Suprapubic skin (tissue), 4 donors: ENCODE measurements around the gene SHROOM2.

ENCODE experiments used
- EP300 ChIP-seq: sonication (generic); formaldehyde crosslinking; IDR thresholded peaks from one replicate; pipeline ENCODE4 v1.6.1; 2017; ENCODE audit warnings: antibody characterized with exemption
- POLR2A ChIP-seq, 2 donors: fragments of 450-650 bp; IDR thresholded peaks; one replicate each; pipeline ENCODE4 v1.6.1; 2017; ENCODE audit warnings: antibody characterized with exemption in 2 of 2, mild to moderate bottlenecking in 2 of 2, moderate library complexity in 2 of 2
- POLR2AphosphoS5 ChIP-seq, 3 donors: sonication (generic); formaldehyde crosslinking; IDR thresholded peaks; one replicate each; pipeline ENCODE4 v1.6.1; 2017; ENCODE audit warnings: antibody characterized with exemption in 3 of 3
- TF ChIP-seq, protein P1 (sequence below), 2 donors: fragments of 200-600 bp in 1 of 2; fragments of 450-650 bp in 1 of 2; sonication (generic) in 1 of 2; IDR thresholded peaks; one replicate each; pipeline ENCODE4 v1.5.1; 2016 to 2019; ENCODE audit warnings: antibody characterized with exemption in 2 of 2, mild to moderate bottlenecking in 1 of 2, moderate library complexity in 1 of 2

DNA sequence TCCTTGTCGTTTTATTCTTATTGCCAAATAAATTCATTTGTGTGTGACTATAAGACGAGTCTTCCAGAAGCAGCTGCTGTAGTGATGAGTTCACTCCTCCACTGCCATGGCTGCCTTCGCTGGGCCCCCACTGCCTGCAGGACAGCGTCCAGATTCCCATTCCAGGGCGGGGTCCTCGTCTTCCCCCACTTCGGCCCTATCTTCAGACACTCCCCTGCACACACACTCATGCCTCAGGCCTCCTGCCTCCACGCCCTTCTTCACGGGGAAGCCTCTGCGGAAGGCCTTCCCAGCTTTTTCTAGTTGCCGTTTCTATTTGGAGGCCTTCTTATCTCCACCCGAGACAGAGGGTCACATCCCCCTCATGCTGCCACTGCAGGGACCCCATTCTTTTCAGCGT is 80.4 kb downstream of the SHROOM2 start:
- TF ChIP-seq, protein P1, sequence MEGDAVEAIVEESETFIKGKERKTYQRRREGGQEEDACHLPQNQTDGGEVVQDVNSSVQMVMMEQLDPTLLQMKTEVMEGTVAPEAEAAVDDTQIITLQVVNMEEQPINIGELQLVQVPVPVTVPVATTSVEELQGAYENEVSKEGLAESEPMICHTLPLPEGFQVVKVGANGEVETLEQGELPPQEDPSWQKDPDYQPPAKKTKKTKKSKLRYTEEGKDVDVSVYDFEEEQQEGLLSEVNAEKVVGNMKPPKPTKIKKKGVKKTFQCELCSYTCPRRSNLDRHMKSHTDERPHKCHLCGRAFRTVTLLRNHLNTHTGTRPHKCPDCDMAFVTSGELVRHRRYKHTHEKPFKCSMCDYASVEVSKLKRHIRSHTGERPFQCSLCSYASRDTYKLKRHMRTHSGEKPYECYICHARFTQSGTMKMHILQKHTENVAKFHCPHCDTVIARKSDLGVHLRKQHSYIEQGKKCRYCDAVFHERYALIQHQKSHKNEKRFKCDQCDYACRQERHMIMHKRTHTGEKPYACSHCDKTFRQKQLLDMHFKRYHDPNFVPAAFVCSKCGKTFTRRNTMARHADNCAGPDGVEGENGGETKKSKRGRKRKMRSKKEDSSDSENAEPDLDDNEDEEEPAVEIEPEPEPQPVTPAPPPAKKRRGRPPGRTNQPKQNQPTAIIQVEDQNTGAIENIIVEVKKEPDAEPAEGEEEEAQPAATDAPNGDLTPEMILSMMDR (IDR thresholded peaks at IDR 0.05): no peak
- TF ChIP-seq POLR2A (IDR thresholded peaks at IDR 0.05) (no peak), POLR2AphosphoS5 (IDR thresholded peaks at IDR 0.05) (no peak), EP300 (no peak)
